GM23248 (cell line): ENCODE data around the gene NFYB. TPM values are rescaled to one million over a fixed set of nuclear protein-coding genes. Genes with fewer than 3 reads are reported as not detected.

Experiments used
- DNase-seq: peaks from one replicate; pipeline ENCODE4 v3.0.0-alpha.2; 2015
- H2AFZ ChIP-seq: fragments of 200-600 bp; sonication (generic); 2 replicates; pipeline ENCODE4 v1.6.1; 2016; ENCODE audit warnings: antibody characterized with exemption
- H3F3A ChIP-seq: fragments of 200-600 bp; sonication (generic); 2 replicates; pipeline ENCODE4 v1.6.1; 2016; ENCODE audit warnings: mild to moderate bottlenecking, antibody characterized with exemption, mixed run types; ENCODE audit not compliant: insufficient read depth
- H3K27ac ChIP-seq: fragments of 200-600 bp; sonication (generic); 2 replicates; pipeline ENCODE4 v1.5.1; 2016; ENCODE audit warnings: mild to moderate bottlenecking
- H3K27me3 ChIP-seq: fragments of 200-600 bp; sonication (generic); replicated peaks from 2 replicates; pipeline ENCODE4 v1.6.1; 2016; ENCODE audit warnings: mild to moderate bottlenecking; ENCODE audit not compliant: insufficient read depth
- H3K36me3 ChIP-seq: fragments of 200-600 bp; sonication (generic); 2 replicates; pipeline ENCODE4 v1.6.1; 2016; ENCODE audit warnings: low read depth, mild to moderate bottlenecking
- H3K4me1 ChIP-seq: fragments of 200-600 bp; sonication (generic); 2 replicates; pipeline ENCODE4 v1.6.1; 2016; ENCODE audit warnings: mild to moderate bottlenecking; ENCODE audit not compliant: insufficient read depth
- H3K4me2 ChIP-seq: fragments of 200-600 bp; sonication (generic); one replicate; pipeline ENCODE4 v1.6.1; 2016; ENCODE audit warnings: mild to moderate bottlenecking; ENCODE audit not compliant: unreplicated experiment
- H3K4me3 ChIP-seq: fragments of 200-600 bp; sonication (generic); 2 replicates; pipeline ENCODE4 v1.5.1; 2016; ENCODE audit warnings: mild to moderate bottlenecking
- H3K79me2 ChIP-seq: fragments of 200-600 bp; sonication (generic); 2 replicates; pipeline ENCODE4 v1.6.1; 2016; ENCODE audit warnings: mild to moderate bottlenecking; ENCODE audit not compliant: insufficient read depth
- H3K9ac ChIP-seq: fragments of 200-600 bp; sonication (generic); 2 replicates; pipeline ENCODE4 v1.6.1; 2016; ENCODE audit warnings: mild to moderate bottlenecking
- H3K9me2 ChIP-seq: fragments of 200-600 bp; sonication (generic); 2 replicates; pipeline ENCODE4 v1.6.1; 2016; ENCODE audit warnings: mixed run types, mild to moderate bottlenecking, moderate library complexity; ENCODE audit not compliant: insufficient read depth
- H3K9me3 ChIP-seq: fragments of 200-600 bp; sonication (generic); one replicate; pipeline ENCODE4 v1.6.1; 2017; ENCODE audit warnings: low read depth
- H4K20me1 ChIP-seq: fragments of 200-600 bp; sonication (generic); 2 replicates; pipeline ENCODE4 v1.6.0; 2016; ENCODE audit not compliant: insufficient read depth
- EZH2 ChIP-seq: fragments of 200-600 bp; sonication (generic); IDR thresholded peaks from 2 replicates; pipeline ENCODE4 v1.6.1; 2018; ENCODE audit warnings: antibody characterized with exemption, mild to moderate bottlenecking; ENCODE audit not compliant: insufficient read depth, poor library complexity, severe bottlenecking
- EZH2phosphoT487 ChIP-seq: fragments of 200-600 bp; sonication (generic); IDR thresholded peaks from 2 replicates; pipeline ENCODE4 v1.6.1; 2018; ENCODE audit warnings: antibody characterized with exemption, moderate library complexity, mild to moderate bottlenecking, low read depth; ENCODE audit not compliant: insufficient read depth
- WGBS, 2 experiments: methylation state at CpG; one replicate each; pipeline ENCODE4 v1.1.6; 2015 to 2017; ENCODE audit warnings: low lambda C conversion rate in 2 of 2, low coverage in 1 of 2; ENCODE audit errors: missing lambda C conversion rate in 2 of 2; 5-methylcytosine and 5-hydroxymethylcytosine counted together
- in situ Hi-C: fragments of 300-500 bp; cut with MboI; formaldehyde crosslinking; loops from 2 replicates; pipeline ENCODE4 v1.15.0; 2020
- polyA plus RNA-seq: library from polyadenylated mRNA; unstranded; fragments of >200 nt; fragmentation: Nextera tagmentation; extraction: Ambion mirVana; gene quantifications from 2 replicates; pipeline ENCODE4 v1.2.1, GENCODE V29; 2016
- total RNA-seq: library from RNA; depleted of rRNA; stranded (reverse); fragments of >200 nt; shearing (Covaris generic); gene quantifications from 2 replicates; pipeline ENCODE4 v1.2.3, GENCODE V29; 2014

NFYB gene
- total and polyA plus RNA-seq, 2 experiments from 2014 or later: 37.1 to 42.2 TPM

DNA sequence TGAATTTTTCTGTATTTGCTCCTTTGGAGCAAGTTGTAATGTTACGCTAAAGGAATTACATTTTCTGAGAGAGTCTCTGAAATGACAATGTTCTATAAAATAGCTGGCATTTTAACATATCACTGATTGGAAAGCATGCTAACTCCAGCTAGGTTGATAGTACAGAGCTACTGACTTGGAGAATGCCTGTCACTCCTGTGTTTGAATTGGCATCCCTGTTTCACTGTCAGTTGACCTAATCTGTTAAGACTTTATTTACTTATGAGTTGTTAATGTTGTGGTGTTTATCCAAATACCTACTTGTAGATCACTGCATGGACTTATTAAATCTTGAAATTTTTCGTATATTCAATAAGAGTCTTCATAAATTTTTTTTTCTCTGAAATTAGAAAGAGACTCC is 40.1 kb downstream of the NFYB start:
- Histone ChIP-seq H3K27ac (no peak overlapping the region), H4K20me1 (no peaks in the 10 kb centered on the region), H3K4me3 (no peak overlapping the region), H3K4me1 (no peaks in the 10 kb centered on the region), H3F3A (no peaks in the 10 kb centered on the region), H2AFZ (no peak overlapping the region), H3K9ac (no peak overlapping the region), H3K9me2 (no peaks in the 10 kb centered on the region), H3K27me3 (no peaks in the 10 kb centered on the region), H3K4me2 (no peak overlapping the region), H3K79me2 (no peaks in the 10 kb centered on the region), H3K36me3 (peaks cover 77% of the 10 kb centered on the region), H3K9me3 (no peaks in the 10 kb centered on the region)
- in situ Hi-C loops: no loop called here
- no peak for TF ChIP-seq EZH2phosphoT487
- no peak for TF ChIP-seq EZH2
- 96 to 100% methylated on average over 2 of the region's 2 CpGs for WGBS, 2 experiments
- DNase-seq: no peak

DNA sequence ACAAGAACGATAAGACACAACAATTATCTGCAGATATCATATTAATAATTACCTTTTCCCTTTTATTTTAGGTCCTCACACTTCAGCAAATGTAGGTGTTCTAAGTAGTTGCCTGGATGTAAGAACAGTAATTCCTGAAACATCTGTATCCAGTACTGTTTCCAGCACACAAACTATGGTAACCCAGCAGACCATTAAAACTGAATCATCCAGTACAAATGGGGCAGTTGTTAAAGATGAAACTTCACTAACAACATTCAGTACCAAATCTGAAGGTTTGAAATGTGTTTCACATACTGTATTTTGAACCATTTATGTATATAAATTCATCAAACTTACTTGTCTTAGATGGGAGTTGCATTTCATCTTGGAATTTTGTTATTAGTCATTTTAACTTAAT is 42.7 kb downstream of the NFYB start:
- Histone ChIP-seq H2AFZ (no peak overlapping the region), H3K27ac (no peak overlapping the region), H3K36me3 (peaks cover 83% of the 10 kb centered on the region), H3K4me1 (no peaks in the 10 kb centered on the region), H3K9me3 (no peaks in the 10 kb centered on the region), H3K4me2 (no peak overlapping the region), H3K27me3 (no peaks in the 10 kb centered on the region), H4K20me1 (no peaks in the 10 kb centered on the region), H3K79me2 (no peaks in the 10 kb centered on the region), H3F3A (no peaks in the 10 kb centered on the region), H3K9ac (no peak overlapping the region), H3K9me2 (no peaks in the 10 kb centered on the region), H3K4me3 (no peak overlapping the region)
- TF ChIP-seq EZH2phosphoT487 (no peak), EZH2 (no peak)
- peak; percentile 2 for DNase-seq
- in situ Hi-C loops: no loop called here
- 97 to 100% methylated on average over 1 of the region's 1 CpG for WGBS, 2 experiments

DNA sequence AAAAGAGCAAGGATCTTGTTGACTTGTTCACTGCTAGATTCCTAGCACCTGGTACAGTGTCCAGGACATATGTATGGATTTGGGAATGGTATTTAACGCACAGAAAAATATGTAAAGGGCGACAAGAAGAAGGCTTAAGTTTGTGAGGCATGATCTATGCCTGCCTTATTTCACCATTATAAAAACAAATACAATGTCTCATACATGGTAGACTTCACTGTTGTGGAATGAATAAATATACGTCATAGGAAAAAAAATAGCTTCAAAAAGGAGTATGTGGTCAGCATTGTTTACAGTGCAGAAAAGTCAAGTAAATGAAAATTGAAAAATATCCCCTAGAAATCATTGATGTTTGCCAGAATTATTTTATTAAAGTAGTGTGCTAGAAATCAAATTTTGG is 43.7 kb downstream of the NFYB start:
- no peaks in the 10 kb centered on the region for H4K20me1 ChIP-seq
- TF ChIP-seq EZH2phosphoT487: no peak
- TF ChIP-seq EZH2: no peak
- no peaks in the 10 kb centered on the region for H3K9me2 ChIP-seq
- no peak overlapping the region for H3K4me2 ChIP-seq
- no peaks in the 10 kb centered on the region for H3K4me1 ChIP-seq
- DNase-seq: no peak
- no peak overlapping the region for H2AFZ ChIP-seq
- H3F3A ChIP-seq: no peaks in the 10 kb centered on the region
- no peak overlapping the region for H3K9ac ChIP-seq
- 97 to 98% methylated on average over 3 of the region's 3 CpGs for WGBS, 2 experiments
- peaks cover 84% of the 10 kb centered on the region for H3K36me3 ChIP-seq
- H3K79me2 ChIP-seq: no peaks in the 10 kb centered on the region
- no peaks in the 10 kb centered on the region for H3K27me3 ChIP-seq
- no peak overlapping the region for H3K4me3 ChIP-seq
- no peak overlapping the region for H3K27ac ChIP-seq
- in situ Hi-C loops: no loop called here
- no peaks in the 10 kb centered on the region for H3K9me3 ChIP-seq

DNA sequence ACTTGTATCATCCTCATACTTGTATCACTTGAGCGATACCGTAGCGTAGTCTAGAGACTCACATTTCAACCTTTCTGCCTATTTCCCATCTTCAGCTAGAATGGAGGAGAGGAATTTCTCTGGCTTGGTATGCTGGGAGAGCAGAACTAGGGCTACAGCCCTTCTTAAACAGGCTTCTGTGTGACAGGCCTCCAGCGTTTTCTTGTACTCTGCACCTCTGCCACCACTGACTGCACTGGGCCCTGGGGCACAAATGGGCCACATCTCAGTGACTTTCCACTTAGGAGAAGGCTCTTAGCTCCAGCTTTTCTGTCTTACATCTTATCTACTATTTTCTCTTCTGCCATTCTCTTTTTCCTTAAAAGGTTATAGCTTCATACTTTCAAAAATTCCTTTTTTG is 46.9 kb downstream of the NFYB start:
- Histone ChIP-seq H3K36me3 (peaks cover 80% of the 10 kb centered on the region), H3K27ac (no peak overlapping the region), H3K4me2 (no peak overlapping the region), H3K9me2 (no peaks in the 10 kb centered on the region), H2AFZ (no peak overlapping the region), H3K4me1 (no peaks in the 10 kb centered on the region), H3K79me2 (no peaks in the 10 kb centered on the region), H4K20me1 (no peaks in the 10 kb centered on the region), H3K4me3 (no peak overlapping the region), H3F3A (no peaks in the 10 kb centered on the region), H3K9ac (no peak overlapping the region), H3K9me3 (no peaks in the 10 kb centered on the region), H3K27me3 (no peaks in the 10 kb centered on the region)
- DNase-seq: no peak
- WGBS, 2 experiments: 95 to 96% methylated on average over 4 of the region's 4 CpGs
- TF ChIP-seq EZH2phosphoT487: no peak
- no peak for TF ChIP-seq EZH2
- in situ Hi-C loops: no loop called here

DNA sequence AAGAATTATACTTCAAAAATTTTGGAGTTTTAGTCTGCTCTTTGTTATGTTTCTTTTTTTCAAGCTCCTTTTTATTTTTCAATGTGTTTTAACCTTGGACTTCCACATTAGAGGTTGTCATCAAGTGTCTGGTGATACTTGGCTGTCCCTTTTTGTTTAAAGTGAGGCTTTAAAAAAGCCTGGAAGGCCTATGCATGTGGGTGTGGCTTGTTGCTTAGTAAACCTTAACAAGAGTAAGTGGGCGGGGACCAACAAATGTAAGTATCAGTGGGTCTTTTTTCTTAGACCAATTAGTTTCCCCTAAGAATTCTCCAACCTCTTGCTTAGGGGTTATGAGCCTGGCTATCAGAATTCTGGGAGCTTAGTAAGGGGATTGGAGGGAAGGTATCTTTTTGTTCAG is 47.3 kb downstream of the NFYB start:
- TF ChIP-seq EZH2 (no peak), EZH2phosphoT487 (no peak)
- in situ Hi-C loops: no loop called here
- no peaks in the 10 kb centered on the region for H3K9me2 ChIP-seq

More for the DNA sequence above, 47.3 kb downstream of the NFYB start:
- Histone ChIP-seq H2AFZ (no peak overlapping the region), H3K4me2 (no peak overlapping the region), H3K4me1 (no peaks in the 10 kb centered on the region), H3K27me3 (no peaks in the 10 kb centered on the region), H3F3A (no peaks in the 10 kb centered on the region), H3K27ac (no peak overlapping the region), H3K9ac (no peak overlapping the region), H3K4me3 (no peak overlapping the region), H3K9me3 (no peaks in the 10 kb centered on the region), H3K36me3 (peaks cover 81% of the 10 kb centered on the region), H4K20me1 (no peaks in the 10 kb centered on the region), H3K79me2 (no peaks in the 10 kb centered on the region; the same call in 1 of the 2 replicates)
- 92 to 97% methylated on average over 1 of the region's 1 CpG for WGBS, 2 experiments
- DNase-seq: peak; percentile 20
